Thoracic aorta (tissue), 2 donors: Measurements from ENCODE around the gene SUCNR1. TPM values are rescaled to one million over a fixed set of nuclear protein-coding genes. Genes with fewer than 3 reads are reported as not detected.

ENCODE experiments used
- ATAC-seq: fragments of 150-250 bp; one replicate; pipeline ENCODE4 v1.8.0; 2017; ENCODE audit warnings: low read depth; ENCODE audit not compliant: insufficient number of reproducible peaks, low FRiP score
- DNase-seq: peaks from one replicate; pipeline ENCODE4 v3.0.0-alpha.2; 2020; ENCODE audit warnings: low spot score
- H3K27ac ChIP-seq, 2 donors: fragments of 200-600 bp; sonication (generic); 1 replicate in 1 of 2; 2 replicates in 1 of 2; pipeline ENCODE4 v1.5.1; 2016; ENCODE audit warnings: mild to moderate bottlenecking in 2 of 2, moderate library complexity in 2 of 2
- H3K27me3 ChIP-seq: fragments of 200-600 bp; sonication (generic); replicated peaks from 2 replicates; pipeline ENCODE4 v1.6.0; 2016; ENCODE audit warnings: mild to moderate bottlenecking; ENCODE audit not compliant: insufficient read depth
- H3K36me3 ChIP-seq: fragments of 200-600 bp; sonication (generic); one replicate; pipeline ENCODE4 v1.5.1; 2016
- H3K4me1 ChIP-seq, 2 donors: fragments of 200-600 bp; sonication (generic); 1 replicate in 1 of 2; 2 replicates in 1 of 2; pipeline versions ENCODE4 v1.5.1 to v1.6.0; 2016; ENCODE audit warnings: low read depth in 2 of 2, mild to moderate bottlenecking in 1 of 2; ENCODE audit not compliant: control insufficient read depth in 1 of 2
- H3K4me3 ChIP-seq: fragments of 200-600 bp; sonication (generic); 2 replicates; pipeline ENCODE4 v1.5.1; 2016; ENCODE audit warnings: mild to moderate bottlenecking
- H3K9me3 ChIP-seq: fragments of 200-600 bp; sonication (generic); 2 replicates; pipeline ENCODE4 v1.5.1; 2016
- total RNA-seq, 2 donors: library from RNA; depleted of rRNA; stranded (reverse); fragments of >200 nt; gene quantifications; one replicate each; pipeline versions ENCODE4 v1.1.0 to v1.2.3, GENCODE V29; 2016
- TF ChIP-seq, protein P1 (sequence below): fragments of 200-600 bp; sonication (generic); IDR thresholded peaks from one replicate; pipeline ENCODE4 v1.5.1; 2019; ENCODE audit warnings: antibody characterized with exemption

The SUCNR1 gene
- total RNA-seq, 2 donors from 2014 or later, result 3.2 to 10.7 TPM

GRCh38 chr3:151906751-151907150 lies 33.3 kb downstream of the SUCNR1 start:
- Histone ChIP-seq H3K4me1 (peaks cover 28 to 60% of the 10 kb centered on the region in 2 donors), H3K36me3 (no peaks in the 10 kb centered on the region), H3K27ac (no peak overlapping the region), H3K9me3 (no peaks in the 10 kb centered on the region), H3K4me3 (no peak overlapping the region), H3K27me3 (no peaks in the 10 kb centered on the region)
- TF ChIP-seq, protein P1, sequence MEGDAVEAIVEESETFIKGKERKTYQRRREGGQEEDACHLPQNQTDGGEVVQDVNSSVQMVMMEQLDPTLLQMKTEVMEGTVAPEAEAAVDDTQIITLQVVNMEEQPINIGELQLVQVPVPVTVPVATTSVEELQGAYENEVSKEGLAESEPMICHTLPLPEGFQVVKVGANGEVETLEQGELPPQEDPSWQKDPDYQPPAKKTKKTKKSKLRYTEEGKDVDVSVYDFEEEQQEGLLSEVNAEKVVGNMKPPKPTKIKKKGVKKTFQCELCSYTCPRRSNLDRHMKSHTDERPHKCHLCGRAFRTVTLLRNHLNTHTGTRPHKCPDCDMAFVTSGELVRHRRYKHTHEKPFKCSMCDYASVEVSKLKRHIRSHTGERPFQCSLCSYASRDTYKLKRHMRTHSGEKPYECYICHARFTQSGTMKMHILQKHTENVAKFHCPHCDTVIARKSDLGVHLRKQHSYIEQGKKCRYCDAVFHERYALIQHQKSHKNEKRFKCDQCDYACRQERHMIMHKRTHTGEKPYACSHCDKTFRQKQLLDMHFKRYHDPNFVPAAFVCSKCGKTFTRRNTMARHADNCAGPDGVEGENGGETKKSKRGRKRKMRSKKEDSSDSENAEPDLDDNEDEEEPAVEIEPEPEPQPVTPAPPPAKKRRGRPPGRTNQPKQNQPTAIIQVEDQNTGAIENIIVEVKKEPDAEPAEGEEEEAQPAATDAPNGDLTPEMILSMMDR, result no peak
- DNase-seq (no peak), ATAC-seq (no peak)

DNA sequence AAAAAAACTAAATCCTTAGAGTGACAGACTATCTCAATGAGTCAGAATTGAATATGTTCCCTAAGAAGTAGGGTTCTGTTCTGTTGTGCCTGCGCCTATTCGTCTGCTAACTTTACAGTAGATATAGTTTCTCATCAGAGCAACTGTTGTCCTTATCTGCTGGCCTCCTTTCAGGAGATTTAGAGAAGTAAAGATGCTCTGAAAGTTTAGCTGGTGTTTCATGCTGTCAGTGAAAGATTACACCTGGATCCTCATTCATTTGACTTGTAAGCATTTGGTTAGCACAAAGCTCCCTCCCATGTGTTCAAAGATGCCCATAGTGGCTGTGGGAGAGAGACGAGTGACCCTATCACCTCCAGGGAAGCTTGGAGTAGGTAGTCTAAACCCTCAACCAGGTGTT lies 35.0 kb downstream of the SUCNR1 start:
- H3K36me3 ChIP-seq, result no peaks in the 10 kb centered on the region
- ATAC-seq (no peak), DNase-seq (no peak)
- H3K27me3 ChIP-seq, result no peaks in the 10 kb centered on the region
- TF ChIP-seq, protein P1, result no peak
- H3K4me1 ChIP-seq, result peaks cover 20 to 54% of the 10 kb centered on the region in 2 donors
- no peaks in the 10 kb centered on the region for H3K9me3 ChIP-seq
- H3K27ac ChIP-seq, result no peak overlapping the region
- no peak overlapping the region for H3K4me3 ChIP-seq

GRCh38 chr3:151909681-151910405 lies 36.4 kb downstream of the SUCNR1 start:
- no peak for ATAC-seq
- DNase-seq, result no peak
- no peaks in the 10 kb centered on the region for H3K9me3 ChIP-seq
- no peaks in the 10 kb centered on the region for H3K36me3 ChIP-seq
- H3K4me3 ChIP-seq, result no peak overlapping the region
- TF ChIP-seq, protein P1, result no peak
- peaks cover 9 to 40% of the 10 kb centered on the region in 2 donors for H3K4me1 ChIP-seq
- H3K27ac ChIP-seq, result peak overlapping the region; percentile 4 to 58
- no peaks in the 10 kb centered on the region for H3K27me3 ChIP-seq

GRCh38 chr3:151911462-151911861 lies 38.0 kb downstream of the SUCNR1 start:
- DNase-seq, result no peak
- no peak for ATAC-seq
- Histone ChIP-seq H3K4me3 (no peak overlapping the region), H3K27me3 (no peaks in the 10 kb centered on the region), H3K4me1 (peaks cover 9 to 38% of the 10 kb centered on the region in 2 donors), H3K9me3 (no peaks in the 10 kb centered on the region), H3K36me3 (no peaks in the 10 kb centered on the region), H3K27ac (peak overlapping the region; percentile 7 to 27)
- TF ChIP-seq, protein P1, result no peak

DNA sequence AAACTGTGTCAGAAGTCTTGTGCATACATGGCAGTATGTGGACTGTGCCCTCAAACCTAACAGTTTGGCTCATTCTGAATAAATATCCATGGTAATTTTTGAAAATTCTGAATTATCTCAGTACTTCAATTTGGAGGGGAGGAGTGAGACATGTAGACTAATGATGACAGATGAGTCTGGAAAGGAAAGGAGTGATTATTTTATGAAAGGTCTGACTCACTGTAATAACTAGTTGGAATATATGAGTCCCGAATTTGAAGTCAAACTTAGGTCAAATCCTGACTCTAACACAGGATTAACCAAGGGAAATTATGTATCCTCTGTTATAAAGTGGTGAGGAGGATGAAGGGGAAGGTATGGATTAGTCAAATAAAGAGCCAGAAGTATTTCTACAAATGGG lies 38.6 kb downstream of the SUCNR1 start:
- Histone ChIP-seq H3K9me3 (no peaks in the 10 kb centered on the region), H3K27me3 (no peaks in the 10 kb centered on the region), H3K4me3 (no peak overlapping the region), H3K4me1 (peaks cover 9 to 38% of the 10 kb centered on the region in 2 donors), H3K27ac (peak overlapping the region; percentile 7 to 27), H3K36me3 (no peaks in the 10 kb centered on the region)
- TF ChIP-seq, protein P1, result no peak
- no peak for ATAC-seq
- no peak for DNase-seq
